ENCODE results near the gene PTH.
A peak's percentile ranks its signal among the peaks of the same experiment; 100 is the strongest.

The PTH gene

DNA sequence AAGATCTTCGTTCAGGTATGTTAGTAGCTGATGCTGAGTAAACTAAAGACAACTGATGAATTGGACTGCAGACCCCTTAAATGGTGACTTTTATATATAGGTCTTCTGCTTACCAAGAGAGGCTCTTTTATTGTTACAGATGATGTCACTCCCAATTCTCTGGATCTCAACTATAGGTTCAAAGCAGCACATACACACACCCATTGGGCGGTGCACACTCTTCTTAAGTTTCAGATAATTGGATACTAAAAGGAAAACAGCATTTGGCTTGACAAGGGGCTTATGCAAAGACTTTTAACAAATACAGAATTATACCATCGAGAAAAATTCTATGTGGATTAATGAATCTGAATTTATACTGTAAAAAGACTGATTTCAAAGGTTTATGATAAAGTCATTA is at the start of gene PTH:
Gene PTH, minus strand, starts transcription at position 69 of the 400 bp plus-strand sequence. CDS start 3,142 bp downstream, outside the sequence.
- Mint-ChIP-seq H3K27me3 (peaks cover 12% of the 10 kb centered on the region), H3K4me1 (ENCODE audit: low read depth) (no peaks in the 10 kb centered on the region), H3K9me3 (ENCODE audit: low read depth) (no peaks in the 10 kb centered on the region), H3K36me3 (no peaks in the 10 kb centered on the region), H3K4me3 (no peak within 1 kb of the TSS), H3K27ac (no peak within 1 kb of the TSS)

- peaks cover 4% of the 10 kb centered on the region for H3K36me3 Mint-ChIP-seq
- peaks cover 24% of the 10 kb centered on the region for H3K9me3 Mint-ChIP-seq (ENCODE audit: low read depth)
- no peak overlapping the region for H3K4me3 Mint-ChIP-seq
- H3K27ac Mint-ChIP-seq = no peak overlapping the region
- H3K27me3 Mint-ChIP-seq = peaks cover 3% of the 10 kb centered on the region
- H3K4me1 Mint-ChIP-seq (ENCODE audit: low read depth) = no peaks in the 10 kb centered on the region
These were observed 42.2 kb upstream of the PTH start for GRCh38 chr11:13538044-13538443.

DNA sequence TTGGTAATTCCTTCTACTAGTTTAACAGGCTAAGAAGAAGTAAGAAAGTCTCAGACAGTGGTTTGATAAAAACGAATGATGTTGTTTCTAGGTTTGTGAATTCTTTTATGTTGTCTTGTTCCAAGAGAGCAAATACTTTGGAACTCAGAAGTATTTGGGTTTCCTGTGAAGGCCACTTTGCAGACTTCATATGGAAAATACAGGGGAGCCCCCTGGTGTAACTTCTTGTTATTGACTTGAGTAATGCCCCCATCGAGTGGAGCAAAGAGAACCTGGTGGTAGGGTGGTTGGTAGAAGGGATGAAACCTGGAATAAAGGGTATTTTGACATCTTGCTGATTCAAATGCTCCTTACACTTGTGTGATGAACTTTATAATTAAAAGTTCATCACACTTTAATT is 40.0 kb upstream of the PTH start:
- H3K4me3 Mint-ChIP-seq = no peak overlapping the region
- peaks cover 26% of the 10 kb centered on the region for H3K9me3 Mint-ChIP-seq (ENCODE audit: low read depth)
- H3K36me3 Mint-ChIP-seq = peaks cover 4% of the 10 kb centered on the region
- H3K27ac Mint-ChIP-seq = no peak overlapping the region
- H3K4me1 Mint-ChIP-seq (ENCODE audit: low read depth) = no peaks in the 10 kb centered on the region
- H3K27me3 Mint-ChIP-seq = peaks cover 7% of the 10 kb centered on the region

DNA sequence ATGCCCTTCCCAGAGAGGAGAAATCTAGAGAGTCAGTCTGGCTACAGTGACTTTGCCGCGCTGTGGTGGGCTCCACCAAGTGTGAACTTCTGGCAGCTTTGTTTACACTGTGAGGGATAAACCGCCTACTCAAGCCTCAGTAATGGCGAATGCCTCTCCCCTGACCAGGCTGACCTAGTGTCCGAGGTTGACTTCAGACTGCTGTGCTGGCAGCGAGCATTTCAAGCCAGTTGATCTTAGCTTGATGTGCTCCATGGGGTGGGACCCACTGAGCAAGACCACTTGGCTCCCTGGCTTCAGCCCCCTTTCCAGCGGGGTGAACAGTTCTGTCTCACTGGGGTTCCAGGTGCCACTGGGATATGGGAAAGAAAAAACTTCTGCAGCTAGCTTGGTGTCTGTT is 38.6 kb upstream of the PTH start:
- peaks cover 22% of the 10 kb centered on the region for H3K9me3 Mint-ChIP-seq (ENCODE audit: low read depth)
- H3K27ac Mint-ChIP-seq = no peak overlapping the region
- H3K4me1 Mint-ChIP-seq (ENCODE audit: low read depth) = no peaks in the 10 kb centered on the region
- no peak overlapping the region for H3K4me3 Mint-ChIP-seq
- peaks cover 7% of the 10 kb centered on the region for H3K27me3 Mint-ChIP-seq
- peaks cover 4% of the 10 kb centered on the region for H3K36me3 Mint-ChIP-seq

GRCh38 chr11:13525257-13525656 is 29.5 kb upstream of the PTH start:
- Mint-ChIP-seq H3K4me1 (ENCODE audit: low read depth) (no peaks in the 10 kb centered on the region), H3K4me3 (no peak overlapping the region), H3K36me3 (no peaks in the 10 kb centered on the region), H3K27me3 (no peaks in the 10 kb centered on the region), H3K27ac (no peak overlapping the region), H3K9me3 (ENCODE audit: low read depth) (no peaks in the 10 kb centered on the region)

DNA sequence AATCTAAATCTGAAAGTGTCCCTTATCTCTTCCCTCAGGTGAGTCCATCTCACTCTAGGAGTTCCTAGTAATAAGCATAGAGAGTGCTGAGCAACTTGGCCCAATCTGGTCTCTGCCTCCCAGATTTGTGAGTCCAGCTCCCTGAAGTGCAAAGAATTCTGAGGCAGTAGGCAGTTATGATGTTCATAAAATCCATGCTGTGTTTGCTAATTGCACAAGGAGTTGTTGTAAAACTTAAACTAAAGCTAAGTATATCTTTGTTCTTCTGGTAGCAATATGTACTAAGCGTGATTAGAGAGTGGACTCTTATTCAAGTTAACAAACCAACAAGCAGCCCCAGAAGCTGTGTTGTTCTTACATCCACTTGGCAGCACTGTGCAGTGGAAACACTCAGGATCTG is 7.6 kb upstream of the PTH start:
- H3K9me3 Mint-ChIP-seq (ENCODE audit: low read depth) = no peaks in the 10 kb centered on the region
- no peaks in the 10 kb centered on the region for H3K4me1 Mint-ChIP-seq (ENCODE audit: low read depth)
- no peak overlapping the region for H3K4me3 Mint-ChIP-seq
- no peaks in the 10 kb centered on the region for H3K36me3 Mint-ChIP-seq
- H3K27me3 Mint-ChIP-seq = peaks cover 15% of the 10 kb centered on the region
- H3K27ac Mint-ChIP-seq = no peak overlapping the region

- Mint-ChIP-seq H3K27me3 (peaks cover 18% of the 10 kb centered on the region), H3K4me3 (no peak overlapping the region), H3K4me1 (ENCODE audit: low read depth) (no peaks in the 10 kb centered on the region), H3K27ac (no peak overlapping the region), H3K36me3 (no peaks in the 10 kb centered on the region), H3K9me3 (ENCODE audit: low read depth) (no peaks in the 10 kb centered on the region)
These were observed 6.7 kb upstream of the PTH start for GRCh38 chr11:13502492-13502891.

GRCh38 chr11:13494051-13494450 is 1.7 kb downstream of the PTH start:
- Mint-ChIP-seq H3K27me3 (peaks cover 14% of the 10 kb centered on the region), H3K9me3 (ENCODE audit: low read depth) (no peaks in the 10 kb centered on the region), H3K27ac (no peak overlapping the region), H3K36me3 (no peaks in the 10 kb centered on the region), H3K4me1 (ENCODE audit: low read depth) (no peaks in the 10 kb centered on the region), H3K4me3 (no peak overlapping the region)

DNA sequence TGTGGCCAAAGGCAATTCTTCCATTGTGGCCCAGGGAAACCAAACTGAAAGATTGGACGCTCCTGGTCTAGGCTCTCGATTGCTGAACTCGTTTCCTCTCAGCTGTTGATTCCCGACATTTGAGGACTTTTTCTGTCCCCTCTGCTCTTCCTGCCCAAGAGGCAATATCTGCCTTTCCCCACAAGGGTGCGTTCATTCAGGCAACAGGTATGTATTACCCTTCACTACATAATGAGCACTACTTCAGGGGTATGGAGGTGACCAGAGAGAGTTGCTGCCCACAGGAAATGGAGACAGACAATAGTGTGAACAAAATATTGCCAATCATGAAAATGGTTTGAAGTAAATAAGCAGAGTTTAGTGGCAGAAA is 8.2 kb downstream of the PTH start:
- Mint-ChIP-seq H3K27ac (peak overlapping the region; percentile 77), H3K9me3 (ENCODE audit: low read depth) (no peaks in the 10 kb centered on the region), H3K4me1 (ENCODE audit: low read depth) (peaks cover 6% of the 10 kb centered on the region), H3K36me3 (no peaks in the 10 kb centered on the region), H3K4me3 (peak overlapping the region; percentile 88), H3K27me3 (peaks cover 3% of the 10 kb centered on the region)

DNA sequence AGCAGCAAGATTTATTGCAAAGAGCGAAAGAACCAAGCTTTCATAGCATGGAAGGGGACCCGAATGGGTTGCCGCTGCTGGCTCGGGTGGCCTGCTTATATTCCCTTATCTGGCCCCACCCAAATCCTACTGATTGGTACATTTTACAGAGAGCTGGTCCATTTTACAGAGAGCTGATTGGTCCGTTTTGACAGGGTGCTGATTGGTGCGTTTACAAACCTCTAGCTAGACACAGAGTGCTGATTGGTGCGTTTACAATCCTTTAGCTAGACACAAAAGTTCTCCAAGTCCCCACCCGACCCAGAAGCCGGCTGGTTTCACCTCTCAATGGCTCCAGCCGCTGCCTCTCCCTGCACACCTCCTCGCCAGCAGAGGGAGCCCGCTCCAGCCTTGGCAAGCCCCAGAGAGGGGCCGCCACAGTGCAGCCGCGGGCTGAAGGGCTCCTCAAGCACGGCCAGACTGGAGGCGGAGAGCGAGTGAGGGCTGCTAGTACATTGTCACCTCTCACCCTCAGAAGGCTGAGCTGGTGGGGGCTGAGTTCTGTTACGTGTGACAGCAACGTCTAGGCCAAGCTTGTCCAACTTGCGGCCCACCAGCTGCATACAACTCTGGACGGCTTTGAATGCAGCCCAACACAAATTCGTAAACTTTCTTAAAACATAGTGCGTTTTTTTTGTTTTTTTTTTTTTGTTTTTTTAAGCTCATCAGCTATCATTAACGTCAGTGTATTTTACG is 8.7 kb downstream of the PTH start:
- Mint-ChIP-seq H3K4me3 (peak overlapping the region; percentile 88), H3K27ac (peak overlapping the region; percentile 77), H3K36me3 (no peaks in the 10 kb centered on the region), H3K27me3 (peaks cover 3% of the 10 kb centered on the region), H3K9me3 (ENCODE audit: low read depth) (no peaks in the 10 kb centered on the region), H3K4me1 (ENCODE audit: low read depth) (peaks cover 6% of the 10 kb centered on the region)

- Mint-ChIP-seq H3K27me3 (peaks cover 4% of the 10 kb centered on the region), H3K9me3 (ENCODE audit: low read depth) (no peaks in the 10 kb centered on the region)
These were observed 15.6 kb downstream of the PTH start for GRCh38 chr11:13480198-13480597.

DNA sequence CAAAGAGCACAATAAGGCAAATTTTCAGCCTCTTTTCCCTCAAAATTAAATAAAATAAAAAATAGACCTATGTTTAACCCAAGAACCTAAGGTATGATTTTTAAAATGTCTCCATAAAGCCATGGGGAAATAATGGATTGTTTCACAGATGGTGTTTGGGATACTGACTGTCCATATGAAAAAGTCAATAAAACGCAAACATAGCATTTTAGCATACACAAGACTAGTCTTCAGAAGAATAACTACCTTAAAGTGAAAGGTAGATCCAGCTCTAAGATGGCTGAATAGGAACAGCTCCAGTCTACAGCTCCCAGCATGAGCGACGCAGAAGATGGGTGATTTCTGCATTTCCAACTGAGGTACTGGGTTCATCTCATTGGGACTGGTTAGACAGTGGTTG is 16.1 kb downstream of the PTH start:
- no peaks in the 10 kb centered on the region for H3K4me1 Mint-ChIP-seq (ENCODE audit: low read depth)
- no peaks in the 10 kb centered on the region for H3K9me3 Mint-ChIP-seq (ENCODE audit: low read depth)
- H3K36me3 Mint-ChIP-seq = no peaks in the 10 kb centered on the region
- H3K4me3 Mint-ChIP-seq = no peak overlapping the region
- H3K27ac Mint-ChIP-seq = no peak overlapping the region
- peaks cover 4% of the 10 kb centered on the region for H3K27me3 Mint-ChIP-seq

More at GRCh38 chr11:13480198-13480597, 15.6 kb downstream of the PTH start:
- H3K36me3 Mint-ChIP-seq = no peaks in the 10 kb centered on the region
- no peaks in the 10 kb centered on the region for H3K4me1 Mint-ChIP-seq (ENCODE audit: low read depth)
- H3K27ac Mint-ChIP-seq = no peak overlapping the region
- H3K4me3 Mint-ChIP-seq = no peak overlapping the region

GRCh38 chr11:13475091-13475490 is 20.7 kb downstream of the PTH start:
- Mint-ChIP-seq H3K27ac (no peak overlapping the region), H3K27me3 (peaks cover 8% of the 10 kb centered on the region), H3K36me3 (no peaks in the 10 kb centered on the region), H3K9me3 (ENCODE audit: low read depth) (no peaks in the 10 kb centered on the region), H3K4me1 (ENCODE audit: low read depth) (no peaks in the 10 kb centered on the region), H3K4me3 (no peak overlapping the region)

DNA sequence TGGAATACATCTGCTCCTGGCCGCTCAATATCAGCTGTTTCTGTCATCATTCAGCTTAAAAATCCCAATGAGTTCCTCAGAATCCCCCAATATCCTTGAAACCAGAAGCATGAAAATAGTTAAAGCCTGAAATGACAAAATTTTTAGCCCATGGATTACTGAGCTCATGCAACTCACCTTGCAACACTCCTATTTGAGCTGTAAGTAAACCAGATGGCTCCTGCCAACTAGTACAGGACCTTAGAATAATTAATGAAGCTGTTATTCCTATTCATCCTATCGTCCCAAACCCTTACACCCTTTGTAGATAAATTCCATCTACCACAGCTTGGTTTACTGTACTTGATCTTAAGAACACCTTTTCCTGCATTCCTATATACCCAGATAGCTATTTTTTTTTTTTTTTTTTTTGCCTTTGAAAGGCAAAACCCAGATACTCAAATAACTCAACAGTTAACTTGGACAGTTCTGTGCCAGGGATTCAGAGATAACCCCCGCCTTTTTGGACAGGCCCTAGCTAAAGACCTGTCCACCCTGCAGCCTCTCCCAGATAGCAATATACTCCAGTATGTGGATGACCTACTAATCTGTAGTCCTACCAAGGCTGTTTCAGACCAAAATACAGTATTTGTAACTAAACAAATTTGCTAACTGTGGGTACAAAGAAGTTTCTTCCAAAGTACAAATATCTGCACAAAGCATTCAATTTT is 22.6 kb downstream of the PTH start:
- Mint-ChIP-seq H3K27ac (no peak overlapping the region), H3K9me3 (ENCODE audit: low read depth) (no peaks in the 10 kb centered on the region), H3K4me3 (no peak overlapping the region), H3K27me3 (peaks cover 8% of the 10 kb centered on the region), H3K4me1 (ENCODE audit: low read depth) (no peaks in the 10 kb centered on the region), H3K36me3 (peaks cover 2% of the 10 kb centered on the region)

DNA sequence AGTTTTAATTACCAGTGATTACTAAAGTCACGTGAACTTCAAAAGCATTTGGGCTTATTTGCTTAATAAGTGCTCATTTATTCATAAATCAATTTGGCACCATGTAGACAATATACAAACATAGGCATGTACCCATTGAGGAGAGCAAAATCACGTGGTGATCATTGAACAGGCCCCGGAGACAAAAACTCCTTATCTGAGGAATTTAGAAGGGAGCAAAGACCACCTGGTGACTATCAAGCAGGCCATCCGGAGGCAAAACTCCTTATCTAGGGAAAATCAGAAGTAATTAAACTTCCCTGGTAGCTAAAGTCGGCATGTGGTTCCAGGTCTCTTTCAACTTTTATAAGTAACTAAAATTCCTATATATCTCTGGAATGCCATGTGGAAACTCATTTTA is 27.0 kb downstream of the PTH start:
- Mint-ChIP-seq H3K27ac (no peak overlapping the region), H3K9me3 (ENCODE audit: low read depth) (no peaks in the 10 kb centered on the region), H3K4me1 (ENCODE audit: low read depth) (peaks cover 9% of the 10 kb centered on the region), H3K4me3 (no peak overlapping the region), H3K36me3 (peaks cover 2% of the 10 kb centered on the region), H3K27me3 (peaks cover 6% of the 10 kb centered on the region)

Measured in activated naive CD8-positive, alpha-beta T cell (primary cell).